ENCODE data around the gene FERMT2.
"Not testable (repeated sequence)": the region's sequence is repeated elsewhere in the genome, so short reads cannot be mapped to it uniquely, and the experiment has no call there.

FERMT2 gene

GRCh38 chr14:52948039-52948438 lies 2.8 kb downstream of the FERMT2 start:
- no peak for DNase-seq (ENCODE audit: low read depth in 2 of 2)

DNA sequence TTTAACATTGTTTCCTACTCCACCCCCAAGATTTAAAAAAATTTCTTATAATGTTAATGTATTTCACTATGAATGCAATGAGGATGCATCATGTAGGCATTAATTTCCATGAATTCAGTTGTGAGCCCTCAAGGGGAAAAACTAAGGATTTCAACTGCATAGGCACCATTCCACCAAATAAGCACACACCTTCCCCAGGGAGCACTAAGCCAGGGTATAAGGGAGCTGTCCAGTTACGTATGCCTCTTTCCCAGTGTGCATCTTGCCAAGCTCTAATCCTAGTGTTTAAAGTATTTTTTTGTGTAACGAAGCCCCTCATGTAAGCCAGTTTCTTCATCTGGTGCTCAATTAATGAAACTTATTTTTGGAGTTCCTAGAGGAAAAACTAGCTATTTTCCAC lies 6.6 kb downstream of the FERMT2 start:
- no peak for DNase-seq (ENCODE audit: low read depth in 2 of 2)

DNA sequence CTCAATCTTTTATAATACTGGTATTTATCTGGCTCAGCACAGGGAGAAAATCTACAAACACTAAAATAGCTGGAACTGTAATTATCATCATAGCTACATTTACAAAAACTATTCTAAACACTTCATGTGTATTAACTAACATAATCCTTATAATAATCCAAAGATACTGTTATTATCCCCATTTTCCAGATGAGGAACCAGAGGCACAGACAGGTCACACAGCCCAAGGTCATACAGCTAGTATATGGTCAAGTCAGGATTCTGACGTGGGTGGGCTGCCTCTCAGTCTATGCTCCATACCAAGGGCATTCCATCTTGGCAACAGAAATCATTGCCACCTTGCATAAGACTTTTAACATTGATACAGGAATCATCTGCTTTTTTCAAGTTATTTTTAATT lies 11.4 kb downstream of the FERMT2 start:
- DNase-seq (ENCODE audit: low read depth in 2 of 2): no peak

DNA sequence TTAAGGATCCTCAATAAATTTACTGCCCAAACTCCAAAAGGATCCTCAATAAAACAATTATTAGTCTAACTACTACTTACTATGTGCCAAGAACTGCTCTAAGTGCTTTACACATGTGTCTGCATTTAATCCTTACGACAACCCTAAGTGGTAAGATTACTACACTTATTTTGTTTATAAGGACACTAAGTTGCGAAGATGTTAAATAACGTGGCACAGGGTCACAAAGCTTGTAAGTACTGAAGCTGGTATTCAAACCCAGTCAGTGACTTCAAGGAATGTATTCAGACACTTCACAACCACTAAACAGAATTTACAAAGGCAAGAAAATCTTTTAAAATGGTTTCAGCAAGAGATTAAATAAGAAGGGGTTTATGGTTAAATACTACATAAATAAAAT lies 13.0 kb downstream of the FERMT2 start:
- no peak for DNase-seq (ENCODE audit: low read depth in 2 of 2)

GRCh38 chr14:52937306-52937705 lies 13.5 kb downstream of the FERMT2 start:
- DNase-seq (ENCODE audit: low read depth in 2 of 2): no peak

- no peak for DNase-seq (ENCODE audit: low read depth in 2 of 2)
Measured at GRCh38 chr14:52936437-52936836, 14.4 kb downstream of the FERMT2 start.

DNA sequence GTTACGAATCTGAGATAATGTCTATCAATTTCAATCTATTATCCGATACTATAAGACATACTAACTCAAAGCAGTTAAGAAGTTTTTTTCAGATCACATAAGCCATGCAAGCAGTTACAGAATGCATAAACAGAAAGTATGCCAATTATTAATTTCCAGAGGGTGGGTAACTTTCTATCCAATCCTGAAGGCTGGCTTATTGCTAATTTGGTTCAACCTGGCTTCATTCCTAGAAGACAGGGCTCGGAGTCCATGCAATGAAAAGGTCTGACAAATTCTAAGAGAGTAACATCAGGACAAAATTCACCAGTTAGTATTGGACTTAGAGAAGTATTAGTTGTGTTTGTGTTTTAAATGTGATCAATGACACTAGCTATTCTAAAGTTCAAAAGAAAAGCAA lies 15.0 kb downstream of the FERMT2 start:
- DNase-seq (ENCODE audit: low read depth in 2 of 2): no peak

DNA sequence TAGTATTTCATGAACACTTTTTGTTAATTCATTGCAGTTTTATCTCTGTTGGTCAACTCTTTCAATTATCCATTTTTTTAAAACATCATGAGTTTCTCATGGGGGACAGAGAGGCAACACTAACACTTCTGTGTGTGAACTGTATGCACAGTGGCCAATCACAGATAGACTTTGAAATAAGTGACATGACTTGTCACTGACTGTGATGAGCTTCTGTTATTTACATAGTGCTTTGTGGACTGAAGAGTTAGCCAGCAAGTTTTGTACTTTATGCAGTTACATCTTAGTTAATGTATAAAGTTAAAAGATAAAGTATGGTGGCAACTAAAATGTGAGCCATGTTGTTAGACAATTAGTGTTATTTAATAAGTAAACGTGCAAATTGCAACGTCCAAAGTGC lies 16.1 kb downstream of the FERMT2 start:
- DNase-seq (ENCODE audit: low read depth in 2 of 2): no peak

DNA sequence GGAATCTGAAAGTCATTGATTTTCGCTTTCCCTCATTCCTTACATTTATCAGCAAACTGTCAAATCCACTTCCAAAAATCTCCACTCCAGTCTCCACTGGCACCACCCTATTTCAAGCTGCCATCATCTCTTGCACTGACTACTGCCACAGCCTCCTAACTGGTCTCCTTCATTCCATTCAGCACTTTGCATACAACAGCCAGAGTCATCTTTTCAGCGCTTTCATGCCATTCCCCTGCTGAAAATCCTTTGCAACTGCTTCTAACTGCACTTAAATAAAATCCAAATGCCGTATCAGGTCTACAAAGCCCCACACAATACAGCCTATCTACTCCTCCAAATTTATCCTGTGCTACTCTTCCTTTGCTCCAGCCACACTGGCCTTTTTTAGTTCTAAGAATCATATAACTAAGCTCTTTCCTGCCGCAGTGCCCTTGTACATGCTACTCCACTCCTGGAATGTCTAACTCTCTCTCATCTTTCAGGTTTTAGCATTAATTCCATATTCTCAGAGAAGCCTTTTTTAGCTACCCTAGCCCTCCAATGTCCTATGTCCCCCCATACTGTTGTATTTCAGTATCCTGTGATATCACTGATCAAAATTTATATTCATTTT lies 21.6 kb downstream of the FERMT2 start:
- no peak for DNase-seq (ENCODE audit: low read depth in 2 of 2)

GRCh38 chr14:52926953-52927352 lies 23.9 kb downstream of the FERMT2 start:
- no peak for DNase-seq (ENCODE audit: low read depth in 2 of 2)

GRCh38 chr14:52923902-52924575 lies 26.8 kb downstream of the FERMT2 start:
- no peak for DNase-seq (ENCODE audit: low read depth in 2 of 2)

- DNase-seq (ENCODE audit: low read depth in 2 of 2): no peak
Measured at GRCh38 chr14:52922656-52923055, 28.2 kb downstream of the FERMT2 start.

DNA sequence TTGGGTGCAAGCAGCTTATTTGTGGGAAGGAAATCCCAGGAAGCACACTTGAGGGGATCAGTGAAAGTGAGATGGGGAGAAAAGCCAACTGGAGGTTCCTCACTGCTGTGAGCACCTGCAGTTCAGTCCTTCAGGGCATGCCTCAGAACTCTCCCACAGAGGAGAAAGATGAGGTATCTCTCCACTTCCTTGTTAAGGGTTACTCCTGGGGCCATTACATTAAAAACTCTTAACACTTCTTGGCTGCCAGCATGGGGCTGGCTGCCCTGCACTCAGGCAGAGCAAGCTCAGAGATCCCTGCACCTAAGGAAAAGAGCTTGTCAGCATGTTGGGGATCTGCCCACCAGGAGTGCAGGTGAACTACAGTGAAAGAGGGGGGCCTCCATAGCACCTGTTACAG lies 28.8 kb downstream of the FERMT2 start:
- no peak for DNase-seq (ENCODE audit: low read depth in 2 of 2)

- not testable (repeated sequence) for DNase-seq (ENCODE audit: low read depth in 2 of 2)
Measured at GRCh38 chr14:52920411-52920810, 30.4 kb downstream of the FERMT2 start.

- DNase-seq (ENCODE audit: low read depth in 2 of 2): no peak
Measured at GRCh38 chr14:52919971-52920370, 30.9 kb downstream of the FERMT2 start.

- DNase-seq (ENCODE audit: low read depth in 2 of 2): no peak
Measured at GRCh38 chr14:52918486-52918885, 32.4 kb downstream of the FERMT2 start.

DNA sequence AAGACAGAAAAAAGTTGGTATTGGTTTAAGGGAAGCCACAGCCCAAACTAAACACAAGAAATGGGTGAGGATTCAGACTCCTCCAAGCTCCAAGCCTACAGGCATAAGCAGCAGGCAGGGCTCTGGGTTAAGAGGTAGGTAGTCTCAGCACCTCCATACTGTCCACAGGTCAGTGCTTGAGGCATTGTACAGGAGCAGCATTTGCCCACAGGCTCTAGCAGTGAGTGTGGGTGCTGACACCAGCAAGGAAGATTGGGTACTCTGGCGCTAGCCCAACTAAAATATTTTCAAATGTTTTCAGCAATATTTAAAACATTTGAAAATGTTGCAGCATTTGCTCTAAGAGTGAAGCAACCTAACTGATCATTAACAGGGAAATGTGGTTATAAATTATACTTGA lies 33.1 kb downstream of the FERMT2 start:
- no peak for DNase-seq (ENCODE audit: low read depth in 2 of 2)

DNA sequence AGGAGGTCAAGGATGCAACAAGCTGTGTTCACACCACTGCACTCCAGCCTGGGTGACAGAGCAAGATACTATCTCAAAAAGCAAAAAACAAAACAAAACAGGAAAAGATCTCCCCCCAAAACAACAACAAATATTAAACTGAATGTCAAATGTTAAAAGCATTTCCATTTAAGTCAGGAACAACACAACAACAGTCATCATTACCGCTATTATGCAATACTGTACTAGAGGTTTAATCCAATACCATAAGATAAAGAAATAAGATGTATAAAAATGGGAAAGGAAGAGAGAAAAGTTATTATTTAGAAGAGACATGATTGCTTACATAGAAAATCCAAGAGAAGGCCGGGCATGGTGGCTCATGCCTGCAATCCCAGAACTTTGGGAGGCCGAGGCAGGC lies 36.6 kb downstream of the FERMT2 start:
- DNase-seq (ENCODE audit: low read depth in 2 of 2): no peak

- DNase-seq (ENCODE audit: low read depth in 2 of 2): no peak
Measured at GRCh38 chr14:52913271-52913670, 37.6 kb downstream of the FERMT2 start.

GRCh38 chr14:52911904-52912303 lies 38.9 kb downstream of the FERMT2 start:
- DNase-seq (ENCODE audit: low read depth in 2 of 2): no peak

DNA sequence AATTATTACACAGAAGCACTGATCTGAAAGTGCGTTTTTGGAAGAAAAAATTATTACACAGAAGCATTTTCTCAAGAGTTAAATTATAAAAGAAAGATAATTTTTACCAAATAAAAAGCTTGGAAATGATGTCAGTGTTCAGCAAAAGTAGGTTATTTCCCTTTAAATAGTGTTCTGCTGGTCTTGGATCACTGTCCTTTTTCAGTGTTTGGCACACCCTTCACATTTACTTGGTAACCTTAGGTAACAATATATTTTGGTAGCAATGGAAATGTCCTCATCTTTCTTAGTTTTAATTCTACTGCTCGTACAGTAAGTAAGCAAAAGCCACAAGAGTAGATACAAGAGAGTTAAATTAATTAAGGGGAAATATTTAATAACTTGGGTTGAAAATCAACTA lies 40.3 kb downstream of the FERMT2 start:
- DNase-seq (ENCODE audit: low read depth in 2 of 2): no peak

GRCh38 chr14:52907949-52908348 lies 42.9 kb downstream of the FERMT2 start:
- DNase-seq (ENCODE audit: low read depth in 2 of 2): no peak

- DNase-seq (ENCODE audit: low read depth in 2 of 2): no peak
Measured at GRCh38 chr14:52906141-52906601, 44.7 kb downstream of the FERMT2 start.
